H1 (cell line): Measurements from ENCODE around the gene MYLK. TPM values are rescaled to one million over a fixed set of nuclear protein-coding genes. Genes with fewer than 3 reads are reported as not detected.

Source experiments
- CTCF ChIA-PET: fragments of 300-600 bp; sonication (Branson Sonifier 250); formaldehyde crosslinking; loops from one replicate; lab custom pipeline; 2021; ENCODE audit not compliant: partially characterized antibody; lab: Charles Lee
- POLR2A ChIA-PET: fragments of 300-600 bp; sonication (Branson Sonifier 250); formaldehyde crosslinking; loops from one replicate; lab custom pipeline; 2021; ENCODE audit warnings: inconsistent platforms; ENCODE audit not compliant: partially characterized antibody; lab: Charles Lee
- DNase-seq, 2 experiments: peaks; one replicate each; pipeline versions ENCODE4 v3.0.0 to v3.0.0-alpha.2; 2010 to 2022; ENCODE audit warnings: low spot score in 2 of 2, low read depth in 1 of 2, mixed read lengths in 1 of 2
- FAIRE-seq: peaks from 2 replicates; lab custom pipeline; 2011; peaks lifted over from hg19 to GRCh38; lab: Jason Lieb, UNC
- H2AFZ ChIP-seq: 2 replicates; pipeline ENCODE4 v1.8.1; 2012; ENCODE audit warnings: low read length, inconsistent platforms
- H2AK5ac ChIP-seq: 2 replicates; pipeline ENCODE4 v1.6.1; 2013; ENCODE audit warnings: low read depth, low read length
- H2BK120ac ChIP-seq: replicated peaks from 2 replicates; pipeline ENCODE3; 2013; ENCODE audit warnings: low read depth, low read length, inconsistent platforms
- H2BK12ac ChIP-seq: 2 replicates; pipeline ENCODE4 v1.6.1; 2013; ENCODE audit warnings: low read depth, low read length
- H2BK15ac ChIP-seq: 2 replicates; pipeline ENCODE4 v1.6.1; 2013; ENCODE audit warnings: low read length
- H2BK20ac ChIP-seq: 2 replicates; pipeline ENCODE4 v1.6.1; 2013; ENCODE audit warnings: low read length
- H2BK5ac ChIP-seq: 2 replicates; pipeline ENCODE4 v1.6.1; 2013; ENCODE audit warnings: low read depth, low read length
- H3K14ac ChIP-seq: 2 replicates; pipeline ENCODE4 v1.6.1; 2013; ENCODE audit warnings: inconsistent platforms; ENCODE audit not compliant: insufficient read length
- H3K18ac ChIP-seq: 2 replicates; pipeline ENCODE4 v1.6.1; 2013; ENCODE audit warnings: low read length; ENCODE audit errors: extremely low read depth
- H3K23ac ChIP-seq: 2 replicates; pipeline ENCODE4 v1.6.1; 2013; ENCODE audit warnings: inconsistent platforms; ENCODE audit not compliant: insufficient read length
- H3K23me2 ChIP-seq: 2 replicates; pipeline ENCODE4 v1.6.1; 2013; ENCODE audit warnings: low read depth, low read length
- H3K27ac ChIP-seq: 2 replicates; pipeline ENCODE4 v1.6.1; 2011; ENCODE audit warnings: low read depth, low read length, inconsistent platforms
- H3K27me3 ChIP-seq, 4 experiments: replicated peaks in 1 of 4; 1 replicate in 1 of 4; 2 replicates in 3 of 4; pipeline versions ENCODE4 v1.6.1 to v1.8.1; 2011 to 2013; ENCODE audit warnings: low read length in 3 of 4, mild to moderate bottlenecking in 3 of 4, inconsistent platforms in 2 of 4, mixed read lengths in 2 of 4, moderate library complexity in 1 of 4; ENCODE audit not compliant: control insufficient read depth in 3 of 4, insufficient read depth in 3 of 4; ENCODE audit errors: extremely low read depth in 1 of 4
- H3K36me3 ChIP-seq, 4 experiments: 2 replicates each; pipeline versions ENCODE4 v1.6.1 to v1.8.1; 2011 to 2013; ENCODE audit warnings: mild to moderate bottlenecking in 4 of 4, low read length in 3 of 4, moderate library complexity in 2 of 4, control low read depth in 1 of 4, inconsistent platforms in 1 of 4; ENCODE audit not compliant: insufficient read depth in 4 of 4, control insufficient read depth in 2 of 4
- H3K4ac ChIP-seq: replicated peaks from 2 replicates; pipeline ENCODE3; 2013; ENCODE audit warnings: low read length, low read depth, mixed read lengths, inconsistent platforms; ENCODE audit not compliant: insufficient read length
- H3K4me1 ChIP-seq, 4 experiments: replicated peaks in 1 of 4; 1 replicate in 1 of 4; 2 replicates in 3 of 4; pipeline versions ENCODE4 v1.6.1 to v1.8.1; 2011 to 2013; ENCODE audit warnings: low read length in 3 of 4, inconsistent platforms in 2 of 4, mixed read lengths in 1 of 4; ENCODE audit not compliant: insufficient read depth in 4 of 4, control insufficient read depth in 3 of 4
- H3K4me2 ChIP-seq, 2 experiments: 2 replicates each; pipeline versions ENCODE4 v1.6.1 to v1.8.1; 2011 to 2013; ENCODE audit warnings: low read depth in 2 of 2, low read length in 2 of 2, control low read depth in 1 of 2, inconsistent platforms in 1 of 2, mild to moderate bottlenecking in 1 of 2; ENCODE audit not compliant: insufficient read depth in 1 of 2
- H3K4me3 ChIP-seq, 4 experiments: fragments of 200-600, 300-600 bp in 1 of 4; sonication (generic), shearing (Covaris generic), sonication (Bioruptor Twin) in 1 of 4; 2 replicates each; pipeline versions ENCODE4 v1.5.1 to v1.8.1; 2011 to 2016; ENCODE audit warnings: low read length in 4 of 4, low read depth in 3 of 4, control low read depth in 2 of 4, inconsistent platforms in 2 of 4, mild to moderate bottlenecking in 2 of 4, mixed read lengths in 1 of 4, moderate library complexity in 1 of 4; ENCODE audit not compliant: insufficient read depth in 2 of 4; ENCODE audit errors: extremely low read depth in 1 of 4
- H3K56ac ChIP-seq: replicated peaks from 2 replicates; pipeline ENCODE3; 2013; ENCODE audit warnings: low read depth, mild to moderate bottlenecking, mixed read lengths, low read length, inconsistent platforms; ENCODE audit not compliant: insufficient read length
- H3K79me1 ChIP-seq: 2 replicates; pipeline ENCODE4 v1.6.1; 2013; ENCODE audit warnings: low read depth, low read length, control low read depth
- H3K79me2 ChIP-seq, 2 experiments: 2 replicates each; pipeline versions ENCODE4 v1.6.1 to v1.8.1; 2012 to 2013; ENCODE audit warnings: low read length in 2 of 2, mild to moderate bottlenecking in 2 of 2, inconsistent platforms in 1 of 2; ENCODE audit not compliant: insufficient read depth in 2 of 2, control insufficient read depth in 1 of 2
- H3K9ac ChIP-seq, 4 experiments: replicated peaks in 1 of 4; 1 replicate in 1 of 4; 2 replicates in 3 of 4; pipeline versions ENCODE4 v1.6.1 to v1.8.1; 2011 to 2013; ENCODE audit warnings: low read depth in 3 of 4, low read length in 3 of 4, control low read depth in 2 of 4, mild to moderate bottlenecking in 2 of 4, moderate library complexity in 2 of 4, inconsistent platforms in 1 of 4; ENCODE audit errors: extremely low read depth in 1 of 4
- H3K9me3 ChIP-seq, 2 experiments: 2 replicates each; pipeline versions ENCODE4 v1.6.1 to v1.8.1; 2012 to 2013; ENCODE audit warnings: mild to moderate bottlenecking in 2 of 2, moderate library complexity in 2 of 2, control low read depth in 1 of 2, inconsistent platforms in 1 of 2, low read depth in 1 of 2, low read length in 1 of 2, mixed read lengths in 1 of 2; ENCODE audit not compliant: insufficient read depth in 2 of 2
- H4K20me1 ChIP-seq, 2 experiments: replicated peaks in 1 of 2; 2 replicates each; pipeline versions ENCODE3 to v1.8.1; 2011 to 2013; ENCODE audit warnings: inconsistent platforms in 2 of 2, low read length in 2 of 2, mild to moderate bottlenecking in 1 of 2; ENCODE audit not compliant: insufficient read depth in 2 of 2, control insufficient read depth in 1 of 2
- H4K5ac ChIP-seq: 2 replicates; pipeline ENCODE4 v1.6.1; 2013; ENCODE audit warnings: low read length, low read depth, mixed read lengths, inconsistent platforms; ENCODE audit not compliant: insufficient read length
- H4K8ac ChIP-seq: 2 replicates; pipeline ENCODE4 v1.8.0; 2013; ENCODE audit warnings: mild to moderate bottlenecking, moderate library complexity, low read length, inconsistent platforms; ENCODE audit not compliant: insufficient read depth; ENCODE audit errors: extremely low read depth
- H4K91ac ChIP-seq: replicated peaks from 2 replicates; pipeline ENCODE3; 2013; ENCODE audit warnings: low read length, mixed read lengths, inconsistent platforms; ENCODE audit not compliant: insufficient read length
- ATF2 ChIP-seq: IDR thresholded peaks from 2 replicates; pipeline ENCODE4 v1.6.1; 2012; ENCODE audit warnings: low read length, inconsistent platforms
- CHD2 ChIP-seq: IDR thresholded peaks from 2 replicates; pipeline ENCODE4 v1.6.1; 2012; ENCODE audit warnings: low read length, improper control_type of control experiment
- CREB1 ChIP-seq: IDR thresholded peaks from 2 replicates; pipeline ENCODE4 v1.6.1; 2012; ENCODE audit warnings: inconsistent platforms
- GTF2F1 ChIP-seq: IDR thresholded peaks from 2 replicates; pipeline ENCODE4 v1.6.1; 2012; ENCODE audit warnings: low read depth, low read length, improper control_type of control experiment, borderline replicate concordance
- JUN ChIP-seq: IDR thresholded peaks from 2 replicates; pipeline ENCODE4 v1.6.1; 2011; ENCODE audit warnings: low read depth, mild to moderate bottlenecking, improper control_type of control experiment, low read length
- KDM4A ChIP-seq: IDR thresholded peaks from one replicate; pipeline ENCODE4 v1.7.1; 2012; ENCODE audit warnings: low read depth, mild to moderate bottlenecking, moderate library complexity, low read length, inconsistent platforms; ENCODE audit not compliant: severe bottlenecking
- MAFK ChIP-seq: IDR thresholded peaks from 2 replicates; pipeline ENCODE4 v1.6.1; 2012; ENCODE audit warnings: low read depth, mild to moderate bottlenecking, improper control_type of control experiment, low read length
- SAP30 ChIP-seq: fragments of 300-600 bp; sonication (generic); IDR thresholded peaks from 2 replicates; pipeline ENCODE4 v1.7.1; 2012; ENCODE audit warnings: low read length, moderate library complexity, mild to moderate bottlenecking, inconsistent platforms; ENCODE audit not compliant: insufficient read depth, insufficient replicate concordance
- TBP ChIP-seq: IDR thresholded peaks from 2 replicates; pipeline ENCODE4 v1.6.1; 2011; ENCODE audit warnings: low read depth, low read length, improper control_type of control experiment
- WGBS, 2 experiments: shearing (Covaris generic) in 1 of 2; methylation state at CpG; one replicate each; pipeline versions ENCODE4 v1.1.6 to v1.1.7; 2013 to 2015; ENCODE audit warnings: low lambda C conversion rate in 2 of 2, mixed read lengths in 2 of 2, inconsistent platforms in 1 of 2, low coverage in 1 of 2, missing lambda C conversion rate in 1 of 2; ENCODE audit not compliant: insufficient replicate concordance in 2 of 2, insufficient coverage in 1 of 2, insufficient read length in 1 of 2; ENCODE audit errors: extremely low coverage in 1 of 2, missing lambda C conversion rate in 1 of 2; 5-methylcytosine and 5-hydroxymethylcytosine counted together
- polyA plus RNA-seq, 7 experiments: library from polyadenylated mRNA; depleted of rRNA in 3 of 7; stranded (reverse) in 5 of 7; unstranded in 2 of 7; fragments of >200 nt in 5 of 7; fragments of 200-250 nt in 2 of 7; gene quantifications; 1 replicate in 5 of 7; 2 replicates in 1 of 7; 4 replicates in 1 of 7; pipeline versions ENCODE4 v1.2.1 to v1.2.3, GENCODE V29; 2011 to 2013; ENCODE audit warnings: missing spikeins in 2 of 7, mixed read lengths in 2 of 7
- total RNA-seq: library from RNA; stranded (reverse); fragmentation: NEBNext Ultra II Directional; extraction: Animal tissue kit (Norgen Biotek cat#: 25700); gene quantifications from 2 replicates; pipeline ENCODE4 v1.2.1, GENCODE V29; 2021

Gene MYLK
- total and polyA plus RNA-seq, 2 of the 8 experiments (the other 6 are each of a cell fraction or from before 2014, with no cell fraction given) = 11.6 to 21.3 TPM

- Histone ChIP-seq H2BK20ac (no peak overlapping the region), H3K27me3 (no peaks in the 10 kb centered on the region), H3K4ac (no peak overlapping the region), H3K4me3 (peak overlapping the region; percentile 80 to 99 (median 82); a peak in 5 of 8 replicates), H4K91ac (no peak overlapping the region), H3K14ac (no peak overlapping the region), H3K79me2 (peaks cover 0 to 3% of the 10 kb centered on the region in 2 experiments; a peak in 2 of 4 replicates), H2AK5ac (no peak overlapping the region), H3K4me1 (peaks cover 0 to 3% (median 0%) of the 10 kb centered on the region in 4 experiments; a peak in 3 of 7 replicates), H3K9me3 (no peaks in the 10 kb centered on the region), H2BK5ac (no peak overlapping the region), H3K23ac (no peak overlapping the region), H3K36me3 (peaks cover 0 to 10% (median 5%) of the 10 kb centered on the region in 4 experiments; a peak in 3 of 8 replicates), H3K4me2 (peak overlapping the region; percentile 87 to 89; a peak in 3 of 4 replicates), H4K20me1 (peaks cover 0 to 1% of the 10 kb centered on the region in 2 experiments), H3K27ac (no peak overlapping the region), H3K18ac (no peak overlapping the region), H4K8ac (no peak overlapping the region), H3K9ac (no peak overlapping the region), H3K79me1 (no peaks in the 10 kb centered on the region), H2BK120ac (no peak overlapping the region), H2AFZ (no peak overlapping the region), H3K23me2 (peaks cover 15% of the 10 kb centered on the region), H4K5ac (no peak overlapping the region), H3K56ac (no peak overlapping the region), H2BK12ac (no peak overlapping the region), H2BK15ac (no peak overlapping the region)
- 75% methylated on average over 3 of the region's 3 CpGs; no CpG with 5 or more reads in 1 of the 2 experiments for WGBS, 2 experiments
- CTCF ChIA-PET = interaction anchor here (1.1 to 3.4 kb wide), 4 partner anchors 12 to 61 kb away, joined by 3 to 16 read pairs (median 6); no protein-coding TSS in a partner anchor
- DNase-seq = no peak
- FAIRE-seq = no peak
- TF ChIP-seq SAP30 (no peak), CHD2 (no peak), MAFK (no peak), ATF2 (no peak), TBP (no peak), CREB1 (no peak), JUN (no peak), GTF2F1 (no peak), KDM4A (no peak)
- POLR2A ChIA-PET = interaction anchor here (0.7 to 2.5 kb wide), 7 partner anchors 10 to 382 kb away, joined by 3 to 12 read pairs (median 4); partner anchors contain the start of gene SEC22A
Observed at GRCh38 chr3:123583561-123583960, 300.6 kb downstream of the MYLK start.
